ENCODE measurements around the gene CES4A. TPM values are rescaled to one million over a fixed set of nuclear protein-coding genes. Genes with fewer than 3 reads are reported as not detected.

CES4A gene
- polyA plus RNA-seq, 1 of the 3 experiments (the other 2 are of a cell fraction) = 7.3 TPM

DNA sequence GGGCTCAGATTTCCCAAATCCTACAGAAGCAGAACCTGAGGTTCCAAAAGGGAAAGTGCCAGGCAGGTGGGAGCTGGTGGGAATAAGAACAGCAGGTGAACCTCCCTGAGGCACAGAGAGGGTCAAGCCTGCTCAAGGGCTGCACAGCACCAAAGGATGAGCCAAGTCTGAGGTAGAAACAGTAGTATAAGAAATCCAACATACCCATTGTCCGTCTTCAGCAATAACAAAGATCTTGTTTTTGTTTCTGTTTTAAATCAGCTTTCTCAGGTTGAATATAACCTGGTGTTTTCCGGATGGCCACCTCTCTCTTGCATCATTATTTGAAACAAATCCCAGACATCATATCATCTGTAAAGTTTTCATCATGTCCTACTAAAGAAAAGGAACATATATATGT, 38.0 kb upstream of the CES4A start:
- TF ChIP-seq SIN3A (IDR thresholded peaks at IDR 0.05; ENCODE audit: borderline replicate concordance, low read depth, low read length) (no peak), CHD2 (IDR thresholded peaks at IDR 0.05; ENCODE audit: low read length, partially characterized antibody) (no peak), NFIC (IDR thresholded peaks at IDR 0.05; ENCODE audit: borderline replicate concordance) (no peak), GABPA (IDR thresholded peaks at IDR 0.05; ENCODE audit: low read depth) (no peak)
- TF ChIP-seq, protein P1, sequence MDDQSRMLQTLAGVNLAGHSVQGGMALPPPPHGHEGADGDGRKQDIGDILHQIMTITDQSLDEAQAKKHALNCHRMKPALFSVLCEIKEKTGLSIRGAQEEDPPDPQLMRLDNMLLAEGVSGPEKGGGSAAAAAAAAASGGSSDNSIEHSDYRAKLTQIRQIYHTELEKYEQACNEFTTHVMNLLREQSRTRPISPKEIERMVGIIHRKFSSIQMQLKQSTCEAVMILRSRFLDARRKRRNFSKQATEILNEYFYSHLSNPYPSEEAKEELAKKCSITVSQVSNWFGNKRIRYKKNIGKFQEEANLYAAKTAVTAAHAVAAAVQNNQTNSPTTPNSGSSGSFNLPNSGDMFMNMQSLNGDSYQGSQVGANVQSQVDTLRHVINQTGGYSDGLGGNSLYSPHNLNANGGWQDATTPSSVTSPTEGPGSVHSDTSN (IDR thresholded peaks at IDR 0.05) = no peak
- TF ChIP-seq, protein P2, sequence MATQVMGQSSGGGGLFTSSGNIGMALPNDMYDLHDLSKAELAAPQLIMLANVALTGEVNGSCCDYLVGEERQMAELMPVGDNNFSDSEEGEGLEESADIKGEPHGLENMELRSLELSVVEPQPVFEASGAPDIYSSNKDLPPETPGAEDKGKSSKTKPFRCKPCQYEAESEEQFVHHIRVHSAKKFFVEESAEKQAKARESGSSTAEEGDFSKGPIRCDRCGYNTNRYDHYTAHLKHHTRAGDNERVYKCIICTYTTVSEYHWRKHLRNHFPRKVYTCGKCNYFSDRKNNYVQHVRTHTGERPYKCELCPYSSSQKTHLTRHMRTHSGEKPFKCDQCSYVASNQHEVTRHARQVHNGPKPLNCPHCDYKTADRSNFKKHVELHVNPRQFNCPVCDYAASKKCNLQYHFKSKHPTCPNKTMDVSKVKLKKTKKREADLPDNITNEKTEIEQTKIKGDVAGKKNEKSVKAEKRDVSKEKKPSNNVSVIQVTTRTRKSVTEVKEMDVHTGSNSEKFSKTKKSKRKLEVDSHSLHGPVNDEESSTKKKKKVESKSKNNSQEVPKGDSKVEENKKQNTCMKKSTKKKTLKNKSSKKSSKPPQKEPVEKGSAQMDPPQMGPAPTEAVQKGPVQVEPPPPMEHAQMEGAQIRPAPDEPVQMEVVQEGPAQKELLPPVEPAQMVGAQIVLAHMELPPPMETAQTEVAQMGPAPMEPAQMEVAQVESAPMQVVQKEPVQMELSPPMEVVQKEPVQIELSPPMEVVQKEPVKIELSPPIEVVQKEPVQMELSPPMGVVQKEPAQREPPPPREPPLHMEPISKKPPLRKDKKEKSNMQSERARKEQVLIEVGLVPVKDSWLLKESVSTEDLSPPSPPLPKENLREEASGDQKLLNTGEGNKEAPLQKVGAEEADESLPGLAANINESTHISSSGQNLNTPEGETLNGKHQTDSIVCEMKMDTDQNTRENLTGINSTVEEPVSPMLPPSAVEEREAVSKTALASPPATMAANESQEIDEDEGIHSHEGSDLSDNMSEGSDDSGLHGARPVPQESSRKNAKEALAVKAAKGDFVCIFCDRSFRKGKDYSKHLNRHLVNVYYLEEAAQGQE (IDR thresholded peaks at IDR 0.05; ENCODE audit: low read depth, low read length) = no peak
- no peak overlapping the region for H3K9ac ChIP-seq
- no peaks in the 10 kb centered on the region for H4K20me1 ChIP-seq (ENCODE audit: insufficient read depth)
- ChIA-PET POLR2A (no interaction called here), CTCF (interaction anchor here (1.0 to 6.2 kb wide), 5 partner anchors 14 to 342 kb away, joined by 3 to 81 read pairs (median 4); partner anchors contain the start of gene CES3)
- no peak for DNase-seq
- H3K4me2 ChIP-seq = no peak overlapping the region
- no peaks in the 10 kb centered on the region for H3K36me3 ChIP-seq (replicated peaks in 1 of 2; ENCODE audit: control insufficient read depth in 1 of 2, insufficient read depth in 2 of 2, low read length in 1 of 2)
- no peaks in the 10 kb centered on the region for H3K27me3 ChIP-seq (ENCODE audit: insufficient read depth)
- no peaks in the 10 kb centered on the region; the same call in 1 of the 2 replicates for H3K9me3 ChIP-seq
- no peaks in the 10 kb centered on the region for H3K9me2 ChIP-seq
- H3F3A ChIP-seq (replicated peaks; ENCODE audit: insufficient read depth) = peaks cover 9% of the 10 kb centered on the region
- H3K4me3 ChIP-seq (ENCODE audit: low read depth in 2 of 2, low read length in 1 of 2) = no peak overlapping the region
- no peak overlapping the region for H3K27ac ChIP-seq (ENCODE audit: low read depth in 2 of 2, low read length in 1 of 2)
- peaks cover 0 to 8% of the 10 kb centered on the region in 2 experiments; a peak in 1 of 4 replicates for H3K4me1 ChIP-seq (ENCODE audit: control insufficient read depth in 1 of 2, insufficient read depth in 2 of 2, low read depth in 1 of 2, low read length in 1 of 2)
- no peak overlapping the region for H2AFZ ChIP-seq (ENCODE audit: low read depth)
- WGBS (ENCODE audit: low lambda C conversion rate) = 79% methylated on average over 2 of the region's 2 CpGs
- H3K79me2 ChIP-seq (ENCODE audit: insufficient read depth) = no peaks in the 10 kb centered on the region

DNA sequence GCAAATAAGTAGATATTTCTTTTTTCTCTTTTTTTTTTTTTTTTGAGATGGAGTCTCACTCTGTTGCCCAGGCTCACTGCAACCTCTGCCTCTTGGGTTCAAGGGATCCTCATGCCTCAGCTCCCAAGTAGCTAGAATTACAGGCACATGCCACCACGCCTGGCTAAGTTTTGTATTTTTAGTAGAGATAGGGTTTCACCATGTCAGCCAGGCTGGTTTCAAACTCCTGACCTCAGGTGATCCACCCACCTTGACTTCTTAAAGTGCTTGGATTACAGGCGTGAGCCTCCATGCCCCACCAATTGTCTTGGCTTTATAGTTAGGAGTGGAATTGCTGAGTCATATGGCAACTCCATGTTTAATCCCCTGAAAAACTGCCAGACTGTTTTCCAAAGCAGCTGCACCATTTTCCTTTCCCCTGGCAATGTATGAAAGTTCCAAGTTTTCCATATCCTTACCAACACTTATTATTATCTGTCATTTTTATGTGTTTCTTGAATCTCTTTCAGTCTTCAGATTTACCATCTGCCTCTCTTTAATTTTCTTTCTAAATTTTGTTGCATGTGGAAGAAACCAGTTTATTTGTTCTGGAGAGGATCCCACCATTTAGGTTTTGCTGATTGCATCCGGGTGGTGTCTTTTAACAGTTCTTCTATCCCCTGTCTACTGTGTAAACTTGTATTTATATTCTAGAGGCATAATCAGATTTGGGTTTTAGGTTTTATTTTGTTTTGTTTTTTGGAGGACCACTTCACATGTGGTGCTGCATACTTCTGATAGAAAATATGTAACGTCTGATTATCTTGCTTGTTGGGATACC, 37.2 kb upstream of the CES4A start:
- Histone ChIP-seq H3K9ac (no peak overlapping the region), H3K27me3 (ENCODE audit: insufficient read depth) (no peaks in the 10 kb centered on the region), H3K36me3 (replicated peaks in 1 of 2; ENCODE audit: control insufficient read depth in 1 of 2, insufficient read depth in 2 of 2, low read length in 1 of 2) (no peaks in the 10 kb centered on the region), H3F3A (replicated peaks; ENCODE audit: insufficient read depth) (peaks cover 9% of the 10 kb centered on the region), H3K4me3 (ENCODE audit: low read depth in 2 of 2, low read length in 1 of 2) (no peak overlapping the region), H3K79me2 (ENCODE audit: insufficient read depth) (no peaks in the 10 kb centered on the region), H3K4me1 (ENCODE audit: control insufficient read depth in 1 of 2, insufficient read depth in 2 of 2, low read depth in 1 of 2, low read length in 1 of 2) (peaks cover 0 to 8% of the 10 kb centered on the region in 2 experiments; a peak in 1 of 4 replicates), H3K27ac (ENCODE audit: low read depth in 2 of 2, low read length in 1 of 2) (no peak overlapping the region), H2AFZ (ENCODE audit: low read depth) (no peak overlapping the region), H3K4me2 (no peak overlapping the region), H4K20me1 (ENCODE audit: insufficient read depth) (no peaks in the 10 kb centered on the region), H3K9me2 (no peaks in the 10 kb centered on the region), H3K9me3 (no peaks in the 10 kb centered on the region; the same call in 1 of the 2 replicates)
- DNase-seq = no peak
- TF ChIP-seq RFX5 (IDR thresholded peaks at IDR 0.05; ENCODE audit: low read length) = no peak
- no peak for TF ChIP-seq RCOR1 (IDR thresholded peaks at IDR 0.05; ENCODE audit: low read length)
- no peak for TF ChIP-seq RAD21 (IDR thresholded peaks at IDR 0.05; ENCODE audit: low read length)
- 72% methylated on average over 4 of the region's 4 CpGs for WGBS (ENCODE audit: low lambda C conversion rate)
- ChIA-PET CTCF (interaction anchor here (0.8 to 6.2 kb wide), 7 partner anchors 13 to 209 kb away, joined by 3 to 81 read pairs (median 3); partner anchors contain the start of gene CES3), POLR2A (no interaction called here)
